Gastrocnemius medialis (tissue), 4 donors: Measurements from ENCODE around the gene PRKAB1. TPM values are rescaled to one million over a fixed set of nuclear protein-coding genes. Genes with fewer than 3 reads are reported as not detected.
"Not testable (repeated sequence)": the region's sequence is repeated elsewhere in the genome, so short reads cannot be mapped to it uniquely, and the experiment has no call there.

ENCODE experiments used
- ATAC-seq, 2 donors: fragments of 150-250 bp; one replicate each; pipeline ENCODE4 v1.9.1; 2016
- DNase-seq, 2 donors: peaks; one replicate each; pipeline ENCODE4 v3.0.0-alpha.2; 2019
- H3K27ac ChIP-seq, 4 donors: fragments of 200-600 bp; sonication (generic); 1 replicate in 1 of 4; 2 replicates in 3 of 4; pipeline ENCODE4 v1.5.1; 2016 to 2018; ENCODE audit warnings: mild to moderate bottlenecking in 2 of 4, moderate library complexity in 1 of 4
- H3K27me3 ChIP-seq, 3 donors: fragments of 200-600 bp; sonication (generic) in 2 of 3; 1 replicate in 1 of 3; 2 replicates in 2 of 3; pipeline versions ENCODE4 v1.5.1 to v1.6.0; 2016 to 2019; ENCODE audit warnings: mild to moderate bottlenecking in 1 of 3, moderate library complexity in 1 of 3
- H3K36me3 ChIP-seq, 2 donors: fragments of 200-600 bp; sonication (generic) in 1 of 2; one replicate each; pipeline ENCODE4 v1.5.1; 2017 to 2018
- H3K4me1 ChIP-seq, 2 donors: fragments of 200-600 bp; sonication (generic) in 1 of 2; one replicate each; pipeline ENCODE4 v1.5.1; 2016 to 2017; ENCODE audit warnings: mild to moderate bottlenecking in 2 of 2
- H3K4me3 ChIP-seq, 4 donors: fragments of 200-600 bp; sonication (generic) in 3 of 4; 1 replicate in 1 of 4; 2 replicates in 3 of 4; pipeline ENCODE4 v1.5.1; 2016 to 2019; ENCODE audit warnings: mild to moderate bottlenecking in 2 of 4
- H3K9me3 ChIP-seq, 3 donors: fragments of 200-600 bp; sonication (generic) in 2 of 3; 1 replicate in 1 of 3; 2 replicates in 2 of 3; pipeline ENCODE4 v1.5.1; 2016 to 2019
- POLR2A ChIP-seq, 2 donors: fragments of 450-650 bp; IDR thresholded peaks; one replicate each; pipeline ENCODE4 v1.6.1; 2017; ENCODE audit warnings: antibody characterized with exemption in 2 of 2, mild to moderate bottlenecking in 2 of 2, moderate library complexity in 2 of 2
- in situ Hi-C, 4 donors: fragments of 200-750 bp; cut with MboI; loops; one replicate each; pipeline versions ENCODE4 v1.15.0 to v1.8.0; 2017; ENCODE audit warnings: low sequenced_read_pairs in 4 of 4
- intact Hi-C: fragments of 100-400 bp; cut with DNase I; formaldehyde crosslinking; loops from one replicate; pipeline ENCODE4 v1.15.1; 2023; ENCODE audit warnings: low total_unique reads
- total RNA-seq, 4 donors: library from RNA; depleted of rRNA; stranded (reverse); fragments of >200 nt; gene quantifications; one replicate each; pipeline versions ENCODE4 v1.1.0 to v1.2.3, GENCODE V29; 2016
- TF ChIP-seq, protein P1 (sequence below), 5 experiments: fragments of 450-650 bp in 3 of 5; fragments of 200-600 bp in 2 of 5; sonication (generic) in 2 of 5; IDR thresholded peaks in 4 of 5; conservative IDR thresholded peaks in 1 of 5; 1 replicate in 4 of 5; 2 replicates in 1 of 5; pipeline ENCODE4 v1.5.1; 2016 to 2019; ENCODE audit warnings: antibody characterized with exemption in 5 of 5, mild to moderate bottlenecking in 3 of 5, moderate library complexity in 3 of 5

Gene PRKAB1
- total RNA-seq, 4 donors from 2014 or later: 7.1 to 21.0 (median 17.6) TPM

- intact Hi-C loops: loop anchor here (2.0 to 5.0 kb wide), 2 partner anchors 52 to 203 kb away; partner anchors contain the start of gene TMEM233
- ATAC-seq (peak; percentile 82 to 89), DNase-seq (peak; percentile 66 to 74)
- no peaks in the 10 kb centered on the region for H3K36me3 ChIP-seq
- no peak overlapping the region for H3K4me3 ChIP-seq
- peak overlapping the region; percentile 60 to 88 (median 80) for H3K27ac ChIP-seq
- TF ChIP-seq POLR2A (IDR thresholded peaks at IDR 0.05): no peak
- TF ChIP-seq, protein P1, sequence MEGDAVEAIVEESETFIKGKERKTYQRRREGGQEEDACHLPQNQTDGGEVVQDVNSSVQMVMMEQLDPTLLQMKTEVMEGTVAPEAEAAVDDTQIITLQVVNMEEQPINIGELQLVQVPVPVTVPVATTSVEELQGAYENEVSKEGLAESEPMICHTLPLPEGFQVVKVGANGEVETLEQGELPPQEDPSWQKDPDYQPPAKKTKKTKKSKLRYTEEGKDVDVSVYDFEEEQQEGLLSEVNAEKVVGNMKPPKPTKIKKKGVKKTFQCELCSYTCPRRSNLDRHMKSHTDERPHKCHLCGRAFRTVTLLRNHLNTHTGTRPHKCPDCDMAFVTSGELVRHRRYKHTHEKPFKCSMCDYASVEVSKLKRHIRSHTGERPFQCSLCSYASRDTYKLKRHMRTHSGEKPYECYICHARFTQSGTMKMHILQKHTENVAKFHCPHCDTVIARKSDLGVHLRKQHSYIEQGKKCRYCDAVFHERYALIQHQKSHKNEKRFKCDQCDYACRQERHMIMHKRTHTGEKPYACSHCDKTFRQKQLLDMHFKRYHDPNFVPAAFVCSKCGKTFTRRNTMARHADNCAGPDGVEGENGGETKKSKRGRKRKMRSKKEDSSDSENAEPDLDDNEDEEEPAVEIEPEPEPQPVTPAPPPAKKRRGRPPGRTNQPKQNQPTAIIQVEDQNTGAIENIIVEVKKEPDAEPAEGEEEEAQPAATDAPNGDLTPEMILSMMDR (IDR thresholded peaks at IDR 0.05 in 4 of 5, conservative IDR thresholded peaks at IDR 0.05 in 1 of 5): no peak
- in situ Hi-C loops: no loop called here
- no peaks in the 10 kb centered on the region for H3K9me3 ChIP-seq
- H3K27me3 ChIP-seq: no peaks in the 10 kb centered on the region
- peaks cover 4 to 5% of the 10 kb centered on the region in 2 donors for H3K4me1 ChIP-seq
Measured at GRCh38 chr12:119644930-119645329, 23.0 kb upstream of the PRKAB1 start.

GRCh38 chr12:119645535-119646059, 22.3 kb upstream of the PRKAB1 start:
- ATAC-seq: peak; percentile 72 to 78
- intact Hi-C loops (loop anchor here (2.0 to 5.0 kb wide), 2 partner anchors 53 to 203 kb away; partner anchors contain the start of gene TMEM233), in situ Hi-C loops (no loop called here)
- DNase-seq: peak; percentile 77 to 79
- H3K4me1 ChIP-seq: peaks cover 4 to 5% of the 10 kb centered on the region in 2 donors
- TF ChIP-seq POLR2A (IDR thresholded peaks at IDR 0.05): no peak
- TF ChIP-seq, protein P1 (IDR thresholded peaks at IDR 0.05 in 4 of 5, conservative IDR thresholded peaks at IDR 0.05 in 1 of 5): no peak
- H3K9me3 ChIP-seq: no peaks in the 10 kb centered on the region
- H3K4me3 ChIP-seq: no peak overlapping the region
- peak overlapping the region; percentile 60 to 88 (median 80) for H3K27ac ChIP-seq
- H3K27me3 ChIP-seq: no peaks in the 10 kb centered on the region
- H3K36me3 ChIP-seq: no peaks in the 10 kb centered on the region

DNA sequence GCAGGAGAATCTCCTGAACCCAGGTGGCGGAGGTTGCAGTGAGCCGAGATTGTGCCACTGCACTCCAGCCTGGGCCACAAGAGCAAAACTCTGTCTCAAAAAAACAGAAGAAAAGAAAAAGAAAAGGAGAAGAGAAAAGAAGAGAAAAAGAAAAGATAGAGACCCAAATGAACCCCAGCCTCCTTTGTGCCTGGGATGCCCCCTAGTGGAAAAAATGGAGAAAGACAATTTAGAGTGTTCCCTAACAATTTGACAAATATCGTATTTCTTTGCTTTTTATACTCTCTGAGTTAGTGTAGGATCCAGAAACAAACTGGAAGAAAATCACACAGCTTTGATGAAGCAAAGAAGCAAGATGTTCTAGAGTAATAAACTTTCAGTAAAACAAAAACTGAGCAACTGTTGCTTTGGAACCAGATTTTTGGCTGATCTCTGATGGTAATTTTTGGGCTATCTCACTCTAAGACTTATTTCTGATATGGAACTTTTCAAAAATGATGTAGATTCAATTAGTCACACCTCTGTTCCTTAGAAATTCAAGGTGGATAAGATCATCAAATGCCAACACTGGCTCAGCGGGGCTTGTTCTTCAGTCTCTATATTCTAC, 18.6 kb upstream of the PRKAB1 start:
- in situ Hi-C loops: no loop called here
- intact Hi-C loops: loop anchor here (5.0 kb wide), 1 partner anchor 207 kb away; no protein-coding TSS in a partner anchor
- H3K9me3 ChIP-seq: no peaks in the 10 kb centered on the region
- no peak overlapping the region for H3K27ac ChIP-seq
- no peak overlapping the region for H3K4me3 ChIP-seq
- H3K27me3 ChIP-seq: no peaks in the 10 kb centered on the region
- H3K4me1 ChIP-seq: peaks cover 4 to 5% of the 10 kb centered on the region in 2 donors
- TF ChIP-seq, protein P1 (IDR thresholded peaks at IDR 0.05 in 4 of 5, conservative IDR thresholded peaks at IDR 0.05 in 1 of 5): peak; percentile 46 to 77 (median 69)
- no peak for TF ChIP-seq POLR2A (IDR thresholded peaks at IDR 0.05)
- DNase-seq (no peak), ATAC-seq (no peak)
- H3K36me3 ChIP-seq: no peaks in the 10 kb centered on the region

DNA sequence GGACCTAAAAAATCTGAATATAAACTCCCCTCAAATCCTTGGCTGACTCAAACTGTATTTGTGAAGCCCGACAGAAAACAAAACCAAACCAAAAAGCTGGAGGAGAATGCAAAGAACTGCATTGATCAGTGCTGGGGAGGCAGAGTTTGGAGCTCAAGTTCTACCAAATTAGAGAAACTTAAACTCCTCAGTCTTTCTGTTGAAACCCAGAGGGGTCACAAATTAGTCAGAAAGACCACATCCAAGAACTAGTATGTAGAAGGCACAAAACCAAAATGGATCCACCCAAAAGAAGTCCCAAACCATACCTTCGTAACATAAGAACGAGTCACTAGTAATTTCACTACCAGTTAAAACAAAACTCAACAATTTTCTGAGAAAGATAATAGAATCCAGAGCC, 15.3 kb upstream of the PRKAB1 start:
- H3K27me3 ChIP-seq: no peaks in the 10 kb centered on the region
- no peaks in the 10 kb centered on the region for H3K4me1 ChIP-seq
- TF ChIP-seq, protein P1 (IDR thresholded peaks at IDR 0.05 in 4 of 5, conservative IDR thresholded peaks at IDR 0.05 in 1 of 5): no peak
- no peak for TF ChIP-seq POLR2A (IDR thresholded peaks at IDR 0.05)
- no peak for ATAC-seq
- H3K27ac ChIP-seq: no peak overlapping the region
- no peaks in the 10 kb centered on the region for H3K9me3 ChIP-seq
- H3K36me3 ChIP-seq: no peaks in the 10 kb centered on the region
- in situ Hi-C loops: loop anchor here in 2 of 4 donors (10.0 to 25.0 kb wide), 2 partner anchors 208 to 215 kb away; no protein-coding TSS in a partner anchor
- no peak for DNase-seq
- intact Hi-C loops: no loop called here
- no peak overlapping the region for H3K4me3 ChIP-seq

DNA sequence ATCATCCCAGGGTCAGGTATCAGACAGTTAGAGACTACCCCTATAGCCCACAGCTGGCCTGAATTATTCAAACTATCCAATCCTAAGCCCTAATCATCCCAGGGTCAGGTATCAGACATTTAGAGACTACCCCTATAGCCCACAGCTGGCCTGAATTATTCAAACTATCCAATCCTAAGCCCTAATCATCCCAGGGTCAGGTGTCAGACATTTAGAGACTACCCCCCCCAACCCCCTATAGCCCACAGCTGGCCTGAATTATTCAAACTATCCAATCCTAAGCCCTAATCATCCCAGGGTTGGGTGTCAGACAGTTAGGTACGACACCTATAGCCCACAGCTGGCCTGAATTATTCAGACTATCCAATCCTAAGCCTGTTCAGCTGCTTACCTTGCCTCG, 10.9 kb upstream of the PRKAB1 start:
- H3K27me3 ChIP-seq, ATAC-seq, DNase-seq, H3K9me3 ChIP-seq, H3K36me3 ChIP-seq, H3K27ac ChIP-seq, H3K4me3 ChIP-seq, intact Hi-C loops, H3K4me1 ChIP-seq: not testable (repeated sequence)
- in situ Hi-C loops: loop anchor here in 2 of 4 donors (10.0 to 25.0 kb wide), 2 partner anchors 212 to 220 kb away; no protein-coding TSS in a partner anchor

- not testable (repeated sequence) for H3K4me1 ChIP-seq, ATAC-seq, H3K36me3 ChIP-seq, H3K4me3 ChIP-seq, H3K27ac ChIP-seq, H3K9me3 ChIP-seq, H3K27me3 ChIP-seq, DNase-seq
- in situ Hi-C loops (loop anchor here in 2 of 4 donors (10.0 to 25.0 kb wide), 2 partner anchors 213 to 221 kb away; no protein-coding TSS in a partner anchor), intact Hi-C loops (loop anchor here (2.0 kb wide), 1 partner anchor 213 kb away; no protein-coding TSS in a partner anchor)
Measured at GRCh38 chr12:119658166-119658565, 9.8 kb upstream of the PRKAB1 start.
